ENCODE measurements around the gene NFATC2IP. TPM values are rescaled to one million over a fixed set of nuclear protein-coding genes. Genes with fewer than 3 reads are reported as not detected.

Gene NFATC2IP
- total RNA-seq, 1 experiment from 2014 or later, result 63.5 TPM

DNA sequence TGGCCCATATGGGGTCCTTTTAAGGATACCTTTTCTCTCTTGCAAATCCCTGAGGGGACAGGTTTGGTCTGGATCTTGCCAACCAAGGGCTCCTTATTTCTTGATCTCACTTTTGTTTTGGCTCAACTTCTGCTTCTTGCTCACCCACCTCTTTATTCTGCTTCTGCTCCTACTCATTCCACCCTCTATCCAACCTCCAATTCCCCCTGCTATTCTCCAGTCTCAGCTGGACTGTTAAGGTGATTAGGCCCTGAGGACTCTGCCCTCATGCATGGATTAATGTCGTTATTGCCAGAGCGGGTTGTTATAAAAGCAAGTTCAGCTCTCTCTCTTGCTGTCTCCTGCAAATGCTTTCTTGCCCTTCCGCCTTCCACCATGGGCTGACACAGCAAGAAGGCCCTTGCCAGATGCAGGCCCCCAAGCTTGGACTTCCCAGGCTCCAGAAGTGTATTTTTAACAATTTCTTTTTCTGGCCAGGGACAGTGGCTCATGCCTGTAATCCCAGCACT is 63.9 kb downstream of the NFATC2IP start:
- H3K4me1 ChIP-seq (ENCODE audit: insufficient read depth, low read length, poor library complexity, severe bottlenecking), result no peaks in the 10 kb centered on the region
- POLR2A ChIA-PET (ENCODE audit: low non-redundant PET), result no interaction called here
- no peak overlapping the region for H3K4me3 ChIP-seq (ENCODE audit: low read depth, low read length, poor library complexity, severe bottlenecking)
- TF ChIP-seq, protein P1, sequence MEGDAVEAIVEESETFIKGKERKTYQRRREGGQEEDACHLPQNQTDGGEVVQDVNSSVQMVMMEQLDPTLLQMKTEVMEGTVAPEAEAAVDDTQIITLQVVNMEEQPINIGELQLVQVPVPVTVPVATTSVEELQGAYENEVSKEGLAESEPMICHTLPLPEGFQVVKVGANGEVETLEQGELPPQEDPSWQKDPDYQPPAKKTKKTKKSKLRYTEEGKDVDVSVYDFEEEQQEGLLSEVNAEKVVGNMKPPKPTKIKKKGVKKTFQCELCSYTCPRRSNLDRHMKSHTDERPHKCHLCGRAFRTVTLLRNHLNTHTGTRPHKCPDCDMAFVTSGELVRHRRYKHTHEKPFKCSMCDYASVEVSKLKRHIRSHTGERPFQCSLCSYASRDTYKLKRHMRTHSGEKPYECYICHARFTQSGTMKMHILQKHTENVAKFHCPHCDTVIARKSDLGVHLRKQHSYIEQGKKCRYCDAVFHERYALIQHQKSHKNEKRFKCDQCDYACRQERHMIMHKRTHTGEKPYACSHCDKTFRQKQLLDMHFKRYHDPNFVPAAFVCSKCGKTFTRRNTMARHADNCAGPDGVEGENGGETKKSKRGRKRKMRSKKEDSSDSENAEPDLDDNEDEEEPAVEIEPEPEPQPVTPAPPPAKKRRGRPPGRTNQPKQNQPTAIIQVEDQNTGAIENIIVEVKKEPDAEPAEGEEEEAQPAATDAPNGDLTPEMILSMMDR (conservative IDR thresholded peaks at IDR 0.05; ENCODE audit: low read depth, low read length), result no peak
- no peak for TF ChIP-seq EZH2 (IDR thresholded peaks at IDR 0.05; ENCODE audit: borderline replicate concordance, low read depth, low read length, poor library complexity, severe bottlenecking)
- intact Hi-C loops (cut with micrococcal nuclease; ENCODE audit: unreplicated experiment), result no loop called here
- DNase-seq (ENCODE audit: low spot score), result no peak
- no peaks in the 10 kb centered on the region for H3K27me3 ChIP-seq (replicated peaks; ENCODE audit: insufficient read depth, low read depth, low read length, poor library complexity)
- no peaks in the 10 kb centered on the region for H3K9me3 ChIP-seq (ENCODE audit: low read depth, low read length, poor library complexity, severe bottlenecking)
- no peak overlapping the region for H3K27ac ChIP-seq (ENCODE audit: low read depth, low read length, poor library complexity, severe bottlenecking)
- CTCF ChIA-PET, result no interaction called here
- no peaks in the 10 kb centered on the region for H3K36me3 ChIP-seq (ENCODE audit: insufficient read depth, low read length, poor library complexity, severe bottlenecking)
- no TSS peak for BruUV-seq (replicated peaks)

Other genes starting within 250 kb of the NFATC2IP start
- 824 and 839 TPM in 2 replicates for gene EIF3C, start 239.5 kb upstream of the NFATC2IP start, total RNA-seq (2021)
- 0.92 and 2.1 TPM in 2 replicates for gene NPIPB9, start 199.2 kb upstream of the NFATC2IP start, total RNA-seq (2021)
- 330 and 335 TPM in 2 replicates for gene ATXN2L, start 127.9 kb upstream of the NFATC2IP start, total RNA-seq (2021)
- gene TUFM, start 104.6 kb upstream of the NFATC2IP start, total RNA-seq (2021), result 228 and 244 TPM in 2 replicates
- gene SH2B1, start 87.1 kb upstream of the NFATC2IP start, total RNA-seq (2021), result 55.9 and 57.8 TPM in 2 replicates
- gene ATP2A1, start 72.4 kb upstream of the NFATC2IP start, total RNA-seq (2021), result 3.0 and 3.5 TPM in 2 replicates
- gene RABEP2, start 25.7 kb upstream of the NFATC2IP start, total RNA-seq (2021), result 15.4 and 17.6 TPM in 2 replicates
- gene CD19, start 19.0 kb upstream of the NFATC2IP start, total RNA-seq (2021), result not detected in 2 replicates
- 46.3 and 48.6 TPM in 2 replicates for gene SPNS1, start 23.8 kb downstream of the NFATC2IP start, total RNA-seq (2021)
- gene LAT, start 34.1 kb downstream of the NFATC2IP start, total RNA-seq (2021), result 2.8 and 5.5 TPM in 2 replicates

Data from A673 (cell line).